GM23338 (cell line): Measurements from ENCODE around the gene CLTA.

Experiments
- CREB1 ChIP-seq: fragments of 250-450 bp; sonication (Bioruptor Pico); IDR thresholded peaks from 2 replicates; pipeline ENCODE4 v1.5.0; 2020; ENCODE audit warnings: low read depth, mild to moderate bottlenecking, moderate library complexity
- EZH2 ChIP-seq: fragments of 200-600 bp; sonication (generic); IDR thresholded peaks from one replicate; pipeline ENCODE4 v1.8.0; 2017; ENCODE audit warnings: antibody characterized with exemption, mild to moderate bottlenecking, low read depth; ENCODE audit not compliant: unreplicated experiment
- EZH2phosphoT487 ChIP-seq: fragments of 200-600 bp; sonication (generic); IDR thresholded peaks from one replicate; pipeline ENCODE4 v1.8.1; 2018; ENCODE audit warnings: antibody characterized with exemption; ENCODE audit not compliant: unreplicated experiment
- JUNB ChIP-seq: IDR thresholded peaks from one replicate; pipeline ENCODE4 v1.6.1; 2016; ENCODE audit warnings: antibody characterized with exemption; ENCODE audit not compliant: unreplicated experiment
- NANOG ChIP-seq: IDR thresholded peaks from 2 replicates; pipeline ENCODE4 v1.6.1; 2016; ENCODE audit warnings: antibody characterized with exemption, borderline replicate concordance
- POLR2AphosphoS5 ChIP-seq: IDR thresholded peaks from 2 replicates; pipeline ENCODE4 v1.6.1; 2016; ENCODE audit warnings: antibody characterized with exemption, low read depth
- ZNF331 ChIP-seq: fragments of 250-450 bp; sonication (Bioruptor Pico); IDR thresholded peaks from 2 replicates; pipeline ENCODE4 v1.5.0; 2020; ENCODE audit warnings: low read depth, mild to moderate bottlenecking, moderate library complexity
- TF ChIP-seq, protein P1 (sequence below), 2 experiments: fragments of 200-600 bp in 1 of 2; sonication (generic) in 1 of 2; conservative IDR thresholded peaks; 2 replicates each; pipeline versions ENCODE4 v1.5.1 to v1.6.1; 2016 to 2017; ENCODE audit warnings: antibody characterized with exemption in 2 of 2, low read depth in 2 of 2, mild to moderate bottlenecking in 2 of 2, moderate library complexity in 1 of 2
- TF ChIP-seq, protein P2 (sequence below): IDR thresholded peaks from one replicate; pipeline ENCODE4 v1.6.1; 2018; ENCODE audit warnings: antibody characterized with exemption; ENCODE audit not compliant: unreplicated experiment

DNA sequence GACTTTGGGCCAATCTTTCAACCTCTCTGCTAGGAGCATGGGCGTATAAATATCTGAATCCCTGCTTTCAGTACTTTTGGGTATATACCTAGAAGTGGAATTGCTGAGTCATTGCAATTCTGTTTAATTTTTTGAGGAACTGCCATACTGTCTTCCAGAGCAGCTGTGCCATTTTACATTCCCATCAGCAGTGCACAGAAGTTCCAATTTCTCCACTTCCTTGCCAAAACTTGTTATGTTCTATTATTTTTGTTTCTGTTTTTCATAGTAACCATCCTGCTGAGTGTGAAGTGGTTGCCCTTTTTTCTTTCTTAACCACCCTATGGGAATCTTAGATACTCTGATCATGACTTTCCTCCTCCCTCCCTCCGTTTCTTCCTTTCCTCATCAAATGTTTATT, 32.6 kb upstream of the CLTA start:
- TF ChIP-seq, protein P1, sequence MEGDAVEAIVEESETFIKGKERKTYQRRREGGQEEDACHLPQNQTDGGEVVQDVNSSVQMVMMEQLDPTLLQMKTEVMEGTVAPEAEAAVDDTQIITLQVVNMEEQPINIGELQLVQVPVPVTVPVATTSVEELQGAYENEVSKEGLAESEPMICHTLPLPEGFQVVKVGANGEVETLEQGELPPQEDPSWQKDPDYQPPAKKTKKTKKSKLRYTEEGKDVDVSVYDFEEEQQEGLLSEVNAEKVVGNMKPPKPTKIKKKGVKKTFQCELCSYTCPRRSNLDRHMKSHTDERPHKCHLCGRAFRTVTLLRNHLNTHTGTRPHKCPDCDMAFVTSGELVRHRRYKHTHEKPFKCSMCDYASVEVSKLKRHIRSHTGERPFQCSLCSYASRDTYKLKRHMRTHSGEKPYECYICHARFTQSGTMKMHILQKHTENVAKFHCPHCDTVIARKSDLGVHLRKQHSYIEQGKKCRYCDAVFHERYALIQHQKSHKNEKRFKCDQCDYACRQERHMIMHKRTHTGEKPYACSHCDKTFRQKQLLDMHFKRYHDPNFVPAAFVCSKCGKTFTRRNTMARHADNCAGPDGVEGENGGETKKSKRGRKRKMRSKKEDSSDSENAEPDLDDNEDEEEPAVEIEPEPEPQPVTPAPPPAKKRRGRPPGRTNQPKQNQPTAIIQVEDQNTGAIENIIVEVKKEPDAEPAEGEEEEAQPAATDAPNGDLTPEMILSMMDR (conservative IDR thresholded peaks at IDR 0.05; ENCODE audit: low read depth in 2 of 2) = no peak
- no peak for TF ChIP-seq EZH2
- TF ChIP-seq POLR2AphosphoS5 = no peak
- TF ChIP-seq JUNB = no peak
- no peak for TF ChIP-seq CREB1 (CRISPR knock-in tag)
- no peak for TF ChIP-seq ZNF331 (CRISPR knock-in tag)
- TF ChIP-seq EZH2phosphoT487 = no peak
- TF ChIP-seq, protein P2, sequence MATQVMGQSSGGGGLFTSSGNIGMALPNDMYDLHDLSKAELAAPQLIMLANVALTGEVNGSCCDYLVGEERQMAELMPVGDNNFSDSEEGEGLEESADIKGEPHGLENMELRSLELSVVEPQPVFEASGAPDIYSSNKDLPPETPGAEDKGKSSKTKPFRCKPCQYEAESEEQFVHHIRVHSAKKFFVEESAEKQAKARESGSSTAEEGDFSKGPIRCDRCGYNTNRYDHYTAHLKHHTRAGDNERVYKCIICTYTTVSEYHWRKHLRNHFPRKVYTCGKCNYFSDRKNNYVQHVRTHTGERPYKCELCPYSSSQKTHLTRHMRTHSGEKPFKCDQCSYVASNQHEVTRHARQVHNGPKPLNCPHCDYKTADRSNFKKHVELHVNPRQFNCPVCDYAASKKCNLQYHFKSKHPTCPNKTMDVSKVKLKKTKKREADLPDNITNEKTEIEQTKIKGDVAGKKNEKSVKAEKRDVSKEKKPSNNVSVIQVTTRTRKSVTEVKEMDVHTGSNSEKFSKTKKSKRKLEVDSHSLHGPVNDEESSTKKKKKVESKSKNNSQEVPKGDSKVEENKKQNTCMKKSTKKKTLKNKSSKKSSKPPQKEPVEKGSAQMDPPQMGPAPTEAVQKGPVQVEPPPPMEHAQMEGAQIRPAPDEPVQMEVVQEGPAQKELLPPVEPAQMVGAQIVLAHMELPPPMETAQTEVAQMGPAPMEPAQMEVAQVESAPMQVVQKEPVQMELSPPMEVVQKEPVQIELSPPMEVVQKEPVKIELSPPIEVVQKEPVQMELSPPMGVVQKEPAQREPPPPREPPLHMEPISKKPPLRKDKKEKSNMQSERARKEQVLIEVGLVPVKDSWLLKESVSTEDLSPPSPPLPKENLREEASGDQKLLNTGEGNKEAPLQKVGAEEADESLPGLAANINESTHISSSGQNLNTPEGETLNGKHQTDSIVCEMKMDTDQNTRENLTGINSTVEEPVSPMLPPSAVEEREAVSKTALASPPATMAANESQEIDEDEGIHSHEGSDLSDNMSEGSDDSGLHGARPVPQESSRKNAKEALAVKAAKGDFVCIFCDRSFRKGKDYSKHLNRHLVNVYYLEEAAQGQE = no peak
- no peak for TF ChIP-seq NANOG
